GM18909 (cell line): ENCODE measurements around the gene CACNA2D3.

Experiments
- ATAC-seq: cut with Tn5 transposase; IDR thresholded peaks from one replicate; pipeline ENCODE4 v1.9.1; 2021; ENCODE audit warnings: mild to moderate bottlenecking; ENCODE audit not compliant: unreplicated experiment, poor library complexity

CACNA2D3 gene

GRCh38 chr3:54999159-54999558, 876.8 kb downstream of the CACNA2D3 start:
- no peak for ATAC-seq

DNA sequence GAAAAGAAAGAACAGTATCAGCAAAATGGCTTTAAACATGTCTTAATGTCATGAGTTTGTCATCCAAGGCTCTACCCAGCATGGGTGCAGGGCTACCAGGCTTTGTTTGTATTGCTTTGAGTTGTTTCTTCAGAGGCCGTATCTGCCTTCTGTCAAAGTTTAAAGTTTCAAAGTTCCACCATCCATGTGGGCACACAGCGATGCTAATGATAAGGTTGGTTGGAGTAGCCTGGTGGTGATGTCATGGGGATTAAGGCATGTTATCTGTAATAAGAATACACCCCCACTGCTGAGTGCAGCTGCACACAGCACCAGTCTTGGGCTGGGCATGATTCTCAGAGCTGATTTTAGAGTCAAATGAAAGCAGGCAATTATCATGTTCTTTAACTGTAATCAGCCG, 877.5 kb downstream of the CACNA2D3 start:
- no peak for ATAC-seq

- no peak for ATAC-seq
Measured at GRCh38 chr3:55000546-55000945, 878.2 kb downstream of the CACNA2D3 start.

GRCh38 chr3:55000953-55001352, 878.6 kb downstream of the CACNA2D3 start:
- no peak for ATAC-seq

DNA sequence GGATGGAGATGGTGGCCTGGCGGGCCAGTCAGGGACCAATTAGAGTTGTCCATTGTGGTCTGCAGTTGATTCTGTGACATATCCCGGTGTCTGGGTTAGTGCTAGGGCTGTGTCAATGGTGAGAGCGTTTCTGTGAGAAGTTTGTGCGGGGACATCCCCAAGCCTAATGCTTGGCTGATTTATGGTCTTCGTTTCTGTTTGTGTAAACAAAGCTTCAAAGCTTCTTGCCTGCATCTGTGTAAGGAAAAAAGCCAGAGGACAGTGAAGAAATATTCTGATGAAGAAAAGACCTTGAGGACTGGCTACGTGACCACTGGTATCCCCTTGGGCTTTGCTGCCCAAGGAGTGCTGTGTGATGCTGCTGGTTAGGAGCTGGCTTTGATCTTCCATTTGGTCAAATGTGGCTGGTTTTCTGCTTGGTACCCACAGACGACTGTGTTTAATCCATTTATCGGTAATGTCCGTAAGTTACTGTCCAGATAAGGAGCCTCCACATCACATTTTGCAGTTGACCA, 880.1 kb downstream of the CACNA2D3 start:
- ATAC-seq = no peak

DNA sequence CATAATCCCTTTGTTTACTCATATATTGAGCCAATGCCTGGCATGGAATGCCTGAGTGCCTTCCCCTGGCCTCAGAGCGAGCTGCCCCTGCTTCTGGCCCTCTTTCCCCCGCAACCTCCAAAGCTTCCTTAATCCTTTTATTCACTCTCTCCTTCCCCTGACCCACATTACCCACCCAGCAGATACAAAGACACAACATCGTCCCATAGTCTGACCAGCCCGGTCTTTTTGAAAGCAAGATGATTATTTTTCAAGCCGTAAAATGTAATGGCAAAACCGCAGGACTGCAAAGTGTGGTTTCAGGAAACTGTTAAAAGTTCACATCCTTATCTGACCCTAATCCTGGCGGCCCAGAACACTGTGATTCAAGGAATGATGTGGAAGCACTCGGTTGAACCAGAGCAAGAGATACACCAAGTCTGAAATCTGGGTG, 883.9 kb downstream of the CACNA2D3 start:
- ATAC-seq = no peak

DNA sequence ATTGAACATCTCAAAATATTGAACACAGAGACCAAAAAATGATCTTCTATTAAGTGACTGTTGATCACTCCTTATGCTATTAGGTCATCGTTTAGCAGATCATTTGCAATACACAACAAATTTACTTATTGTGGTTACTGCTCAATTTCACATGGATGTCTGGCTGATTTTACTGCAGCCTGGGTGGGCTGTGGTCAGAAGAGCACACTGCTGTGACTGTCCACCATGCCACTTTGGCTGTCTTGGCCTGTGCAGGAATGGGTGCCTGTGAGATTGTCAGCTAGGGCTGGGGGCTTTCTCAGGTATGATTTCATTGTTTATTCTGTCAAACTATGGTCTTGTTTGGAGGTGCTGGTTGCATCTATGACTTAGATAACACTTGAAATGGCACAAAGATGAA, 885.6 kb downstream of the CACNA2D3 start:
- no peak for ATAC-seq

DNA sequence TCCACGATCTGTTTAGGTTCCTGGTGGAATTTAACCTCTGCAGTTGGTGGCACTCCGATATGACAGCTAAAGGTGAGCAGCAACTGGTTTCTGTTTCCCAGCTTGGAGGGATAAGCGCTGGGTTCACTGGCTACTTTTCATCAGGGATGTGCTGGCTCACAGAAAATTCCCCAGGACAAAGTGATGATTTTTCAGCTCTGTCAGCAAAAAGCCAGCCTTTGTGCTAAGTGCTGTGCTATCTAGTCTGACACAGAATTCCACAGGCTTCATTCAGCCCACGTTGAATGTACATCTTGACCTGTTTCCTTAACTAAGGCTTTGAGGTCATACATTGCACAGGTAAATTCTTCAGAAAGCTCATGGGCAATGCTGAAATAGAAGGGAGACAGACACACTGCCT, 887.0 kb downstream of the CACNA2D3 start:
- no peak for ATAC-seq

DNA sequence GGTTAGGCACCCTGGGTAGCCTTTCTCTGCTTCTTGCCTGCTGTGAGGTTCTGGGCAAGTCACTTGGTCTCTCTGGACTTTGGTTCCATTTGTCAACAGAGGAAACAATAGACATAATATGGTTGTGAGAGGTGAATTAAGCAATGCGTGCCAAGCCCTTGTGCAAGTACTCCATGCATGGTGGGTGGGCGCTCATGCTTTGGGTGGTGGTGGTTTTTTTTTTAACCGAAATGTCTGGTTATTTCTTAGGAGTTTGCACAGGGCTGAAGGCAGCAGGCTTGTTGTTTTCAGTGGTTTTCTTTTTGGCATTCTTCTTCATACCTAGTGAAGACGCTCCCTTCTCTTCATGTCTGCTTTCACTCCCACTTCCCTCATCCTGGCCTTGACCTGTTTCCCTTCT, 889.7 kb downstream of the CACNA2D3 start:
- no peak for ATAC-seq

- no peak for ATAC-seq
Measured at GRCh38 chr3:55013145-55013925, 891.0 kb downstream of the CACNA2D3 start.

DNA sequence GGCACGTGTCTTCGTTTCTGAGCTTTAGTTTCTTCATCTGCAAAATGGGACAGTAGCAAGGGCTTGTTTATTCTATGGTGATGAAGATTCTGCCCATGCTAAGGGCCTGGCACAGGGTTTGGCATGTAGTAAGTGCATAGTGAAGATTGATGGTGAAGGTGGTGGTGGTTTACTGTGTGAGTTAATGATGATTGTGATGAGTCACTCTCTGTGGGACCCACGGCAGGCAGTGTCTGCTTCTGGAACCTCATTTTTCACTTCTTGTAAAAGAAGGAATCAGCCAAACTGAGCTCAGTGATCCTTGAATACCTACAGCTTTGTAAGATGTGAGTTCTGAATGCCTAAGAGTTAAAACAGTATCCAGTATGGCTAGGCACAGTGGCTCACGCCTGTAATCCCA, 891.7 kb downstream of the CACNA2D3 start:
- ATAC-seq = no peak

- ATAC-seq = no peak
Measured at GRCh38 chr3:55014906-55015305, 892.6 kb downstream of the CACNA2D3 start.

GRCh38 chr3:55017876-55018275, 895.5 kb downstream of the CACNA2D3 start:
- ATAC-seq = no peak

GRCh38 chr3:55030938-55031337, 908.6 kb downstream of the CACNA2D3 start:
- no peak for ATAC-seq

DNA sequence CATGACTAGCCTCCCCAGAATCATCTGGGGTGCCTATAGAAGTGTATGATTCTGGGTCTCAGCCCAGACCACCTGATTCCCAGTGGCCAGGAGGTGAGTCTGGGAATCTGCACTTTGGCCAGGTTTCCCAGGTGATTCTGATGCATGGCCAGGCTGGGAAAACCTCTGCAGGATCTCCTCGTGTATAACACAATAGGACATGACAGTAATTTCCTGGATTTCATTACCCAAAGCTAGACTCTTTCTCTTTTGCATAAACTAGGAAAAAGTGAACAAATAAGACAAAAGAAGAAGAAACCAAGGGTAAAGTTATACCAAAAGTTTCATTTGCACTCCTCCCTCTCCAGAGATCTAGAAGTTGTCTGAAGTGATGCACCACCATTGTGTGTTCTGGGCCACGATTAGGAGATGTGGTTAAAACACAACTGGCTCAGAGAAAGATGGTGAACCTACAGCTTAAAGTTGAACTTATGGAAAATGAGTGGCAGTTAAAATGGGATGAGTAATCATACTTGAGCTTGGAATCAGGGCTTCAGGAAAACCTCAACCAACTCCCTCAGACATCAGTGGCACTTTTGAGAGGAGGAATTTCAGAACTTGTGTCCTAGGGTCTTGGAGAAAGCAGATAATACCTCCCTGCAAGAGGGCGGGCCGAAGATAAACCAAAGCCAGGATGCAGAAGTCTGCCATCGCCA, 914.7 kb downstream of the CACNA2D3 start:
- no peak for ATAC-seq

- no peak for ATAC-seq
Measured at GRCh38 chr3:55042591-55042990, 920.2 kb downstream of the CACNA2D3 start.

DNA sequence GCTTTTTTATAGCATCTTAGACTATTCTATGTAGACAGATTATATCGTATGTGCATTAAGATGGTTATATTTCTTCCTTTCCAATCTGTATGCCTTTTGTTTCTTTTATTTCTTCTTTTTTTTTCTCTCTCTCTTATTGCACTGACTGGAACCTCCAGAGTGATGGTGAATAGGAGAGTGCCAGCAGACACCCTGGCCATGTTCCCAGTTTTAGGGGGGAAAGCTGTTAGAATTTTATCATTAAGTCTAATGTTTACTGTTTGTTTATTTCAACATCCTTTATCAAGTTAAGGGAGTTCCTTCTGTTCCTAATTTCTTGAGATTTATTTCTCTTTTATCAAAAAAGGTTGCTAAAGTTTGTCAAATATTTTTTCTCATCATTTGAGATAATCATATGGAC, 922.1 kb downstream of the CACNA2D3 start:
- no peak for ATAC-seq

- no peak for ATAC-seq
Measured at GRCh38 chr3:55059027-55059629, 936.8 kb downstream of the CACNA2D3 start.

- ATAC-seq = no peak
Measured at GRCh38 chr3:55060896-55061719, 938.8 kb downstream of the CACNA2D3 start.

DNA sequence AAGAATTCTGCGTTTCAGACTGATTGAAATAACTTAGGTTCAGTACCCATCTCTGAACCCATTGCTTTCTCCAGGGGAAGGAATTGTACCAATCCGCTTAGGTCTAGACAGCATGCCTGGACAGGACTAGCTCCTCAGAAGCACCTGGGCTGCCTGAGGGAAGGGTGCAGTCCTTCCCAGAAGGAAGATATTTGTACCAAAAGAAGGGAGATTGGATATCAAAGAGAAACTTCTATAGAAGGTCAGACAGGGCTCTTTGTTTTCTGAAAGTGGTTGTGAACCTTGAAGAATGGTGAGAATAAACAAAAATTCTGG, 939.3 kb downstream of the CACNA2D3 start:
- ATAC-seq = no peak

GRCh38 chr3:55064164-55064563, 941.8 kb downstream of the CACNA2D3 start:
- no peak for ATAC-seq
